ENCODE data around the gene MAPKAP1.

Gene MAPKAP1

GRCh38 chr9:125442452-125442851 lies 264.6 kb downstream of the MAPKAP1 start:
- DNase-seq, result no peak

- DNase-seq, result peak in 1 of 2 experiments; percentile 30
Measured at GRCh38 chr9:125440411-125440810, 266.6 kb downstream of the MAPKAP1 start.

GRCh38 chr9:125439434-125440272 lies 267.4 kb downstream of the MAPKAP1 start:
- DNase-seq, result no peak

GRCh38 chr9:125438506-125439433 lies 268.2 kb downstream of the MAPKAP1 start:
- no peak for DNase-seq

- no peak for DNase-seq
Measured at GRCh38 chr9:125437771-125438221, 269.2 kb downstream of the MAPKAP1 start.

- no peak for DNase-seq
Measured at GRCh38 chr9:125436613-125437443, 270.2 kb downstream of the MAPKAP1 start.

- DNase-seq, result no peak
Measured at GRCh38 chr9:125435776-125436612, 271.0 kb downstream of the MAPKAP1 start.

- no peak for DNase-seq
Measured at GRCh38 chr9:125434986-125435775, 271.8 kb downstream of the MAPKAP1 start.

GRCh38 chr9:125433461-125434011 lies 273.5 kb downstream of the MAPKAP1 start:
- no peak for DNase-seq

- DNase-seq, result no peak
Measured at GRCh38 chr9:125432715-125433385, 274.2 kb downstream of the MAPKAP1 start.

GRCh38 chr9:125431741-125432271 lies 275.2 kb downstream of the MAPKAP1 start:
- no peak for DNase-seq

- DNase-seq, result no peak
Measured at GRCh38 chr9:125431012-125431305, 276.0 kb downstream of the MAPKAP1 start.

- DNase-seq, result no peak
Measured at GRCh38 chr9:125430161-125431011, 276.6 kb downstream of the MAPKAP1 start.

- DNase-seq, result no peak
Measured at GRCh38 chr9:125429476-125430160, 277.4 kb downstream of the MAPKAP1 start.

GRCh38 chr9:125428902-125429467 lies 278.0 kb downstream of the MAPKAP1 start:
- no peak for DNase-seq

- peak; percentile 37 to 47 for DNase-seq
Measured at GRCh38 chr9:125428060-125428901, 278.7 kb downstream of the MAPKAP1 start.

- no peak for DNase-seq
Measured at GRCh38 chr9:125427556-125427955, 279.5 kb downstream of the MAPKAP1 start.

All from NCI-H2081 (cell line).